Tibial artery (tissue), 4 donors: ENCODE data around the gene ADGRL4.
"Not testable (repeated sequence)": the region's sequence is repeated elsewhere in the genome, so short reads cannot be mapped to it uniquely, and the experiment has no call there.

ENCODE experiments used
- DNase-seq, 2 donors: peaks; one replicate each; pipeline ENCODE4 v3.0.0-alpha.2; 2019
- H3K27ac ChIP-seq, 2 donors: fragments of 200-600 bp; sonication (generic) in 1 of 2; 1 replicate in 1 of 2; 2 replicates in 1 of 2; pipeline ENCODE4 v1.5.1; 2018 to 2019; ENCODE audit warnings: mild to moderate bottlenecking in 1 of 2
- H3K27me3 ChIP-seq, 2 donors: fragments of 200-600 bp; sonication (generic) in 1 of 2; one replicate each; pipeline versions ENCODE4 v1.5.1 to v1.6.0; 2016 to 2019
- H3K36me3 ChIP-seq, 3 donors: fragments of 200-600 bp; sonication (generic) in 2 of 3; one replicate each; pipeline ENCODE4 v1.5.1; 2016 to 2019; ENCODE audit warnings: mild to moderate bottlenecking in 2 of 3
- H3K4me1 ChIP-seq, 4 donors: fragments of 200-600 bp; sonication (generic) in 2 of 4; 1 replicate in 3 of 4; 2 replicates in 1 of 4; pipeline ENCODE4 v1.5.1; 2016 to 2019
- H3K4me3 ChIP-seq, 2 donors: fragments of 200-600 bp; sonication (generic) in 1 of 2; 1 replicate in 1 of 2; 2 replicates in 1 of 2; pipeline ENCODE4 v1.5.1; 2018 to 2019; ENCODE audit warnings: mild to moderate bottlenecking in 2 of 2
- H3K9me3 ChIP-seq, 3 donors: fragments of 200-600 bp; sonication (generic) in 1 of 3; one replicate each; pipeline ENCODE4 v1.5.1; 2016 to 2019
- CTCF ChIP-seq, 2 experiments: fragments of 200-600 bp in 1 of 2; fragments of 450-650 bp in 1 of 2; IDR thresholded peaks; one replicate each; pipeline ENCODE4 v1.5.1; 2017 to 2019; ENCODE audit warnings: antibody characterized with exemption in 2 of 2, mild to moderate bottlenecking in 1 of 2, moderate library complexity in 1 of 2
- intact Hi-C: fragments of 100-400 bp; cut with DNase I; formaldehyde crosslinking; loops from one replicate; pipeline ENCODE4 v1.15.0; 2023; ENCODE audit warnings: low total_unique reads

The ADGRL4 gene

GRCh38 chr1:78894811-78895210 lies 111.7 kb downstream of the ADGRL4 start:
- intact Hi-C loops: no loop called here
- Histone ChIP-seq H3K27ac (no peak overlapping the region), H3K4me3 (no peak overlapping the region), H3K27me3 (no peaks in the 10 kb centered on the region), H3K9me3 (no peaks in the 10 kb centered on the region), H3K4me1 (no peaks in the 10 kb centered on the region), H3K36me3 (no peaks in the 10 kb centered on the region)
- TF ChIP-seq CTCF (IDR thresholded peaks at IDR 0.05): no peak
- no peak for DNase-seq

DNA sequence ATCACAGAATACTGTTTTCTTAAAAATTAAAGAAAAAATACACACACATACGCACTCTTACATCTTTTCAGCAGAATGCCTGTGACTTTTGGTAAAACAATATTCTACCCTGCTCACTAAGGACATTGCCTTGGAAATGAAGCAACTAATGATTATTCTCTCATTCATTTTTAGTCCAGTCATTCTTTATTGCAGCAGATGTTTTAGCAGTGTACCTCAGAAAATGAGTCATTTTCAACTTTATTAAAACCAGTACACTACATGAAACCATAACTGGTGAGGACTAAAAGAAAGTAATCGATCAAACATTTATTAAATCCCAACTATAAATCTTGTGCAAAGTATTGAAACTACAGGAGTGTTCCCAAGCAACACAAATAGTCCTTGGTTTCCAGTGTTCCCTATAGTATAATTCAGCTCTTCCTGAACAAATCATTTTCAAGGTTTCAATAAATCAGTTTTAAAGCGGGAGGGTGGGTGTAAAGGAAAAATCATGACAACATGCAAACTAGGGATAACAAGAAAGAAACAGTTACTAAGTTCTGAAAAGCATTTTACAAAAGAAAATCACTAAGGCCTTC lies 114.2 kb downstream of the ADGRL4 start:
- intact Hi-C loops: no loop called here
- Histone ChIP-seq H3K36me3 (no peaks in the 10 kb centered on the region), H3K9me3 (no peaks in the 10 kb centered on the region), H3K27ac (no peak overlapping the region), H3K27me3 (no peaks in the 10 kb centered on the region), H3K4me1 (no peaks in the 10 kb centered on the region), H3K4me3 (no peak overlapping the region)
- DNase-seq: no peak
- no peak for TF ChIP-seq CTCF (IDR thresholded peaks at IDR 0.05)

- H3K4me3 ChIP-seq: no peak overlapping the region
- intact Hi-C loops: no loop called here
- H3K4me1 ChIP-seq: peaks cover 0 to 5% (median 0%) of the 10 kb centered on the region in 4 donors
- no peaks in the 10 kb centered on the region for H3K27me3 ChIP-seq
- no peak for TF ChIP-seq CTCF (IDR thresholded peaks at IDR 0.05)
- no peaks in the 10 kb centered on the region for H3K9me3 ChIP-seq
- DNase-seq: no peak
- no peak overlapping the region for H3K27ac ChIP-seq
- no peaks in the 10 kb centered on the region for H3K36me3 ChIP-seq
Measured at GRCh38 chr1:78887458-78887857, 119.1 kb downstream of the ADGRL4 start.

DNA sequence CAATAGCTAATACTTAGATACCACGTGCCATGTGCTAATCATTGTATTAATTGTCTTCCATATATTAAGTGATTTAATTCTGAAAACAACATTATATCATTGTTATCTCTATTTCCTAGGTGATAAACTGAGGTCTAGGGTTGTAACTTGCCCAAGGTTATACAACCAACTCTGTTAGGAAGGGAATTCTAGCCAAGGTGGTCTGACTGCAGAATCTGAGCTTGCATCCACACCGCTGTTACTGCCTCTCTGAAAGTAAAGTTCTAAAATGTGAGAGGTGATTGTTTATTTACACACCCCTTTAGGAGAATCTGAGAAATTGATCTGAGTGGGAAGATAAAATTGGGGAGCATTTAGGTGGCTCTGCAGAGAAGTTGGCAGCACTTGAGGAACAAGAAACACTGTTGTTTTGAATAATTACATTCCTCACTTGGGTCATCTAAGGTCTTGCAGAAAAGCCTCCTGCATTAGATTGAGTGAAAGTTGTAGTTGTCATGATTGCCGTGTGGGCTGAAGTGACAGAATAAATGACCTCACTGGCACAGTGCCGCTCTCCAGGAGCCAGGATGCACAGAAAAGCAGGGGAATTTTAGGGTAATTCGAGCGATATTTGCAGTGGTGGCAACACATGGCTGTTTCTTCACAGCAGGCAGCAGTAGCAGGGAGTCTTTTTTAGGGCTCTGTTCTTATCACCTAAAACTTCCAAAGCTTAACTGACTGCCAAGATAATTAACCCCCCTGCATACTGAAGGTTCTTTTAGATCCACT lies 121.7 kb downstream of the ADGRL4 start:
- H3K4me3 ChIP-seq: no peak overlapping the region
- no peaks in the 10 kb centered on the region for H3K36me3 ChIP-seq
- no peaks in the 10 kb centered on the region for H3K9me3 ChIP-seq
- no peak overlapping the region for H3K27ac ChIP-seq
- peaks cover 0 to 5% (median 0%) of the 10 kb centered on the region in 4 donors for H3K4me1 ChIP-seq
- no peak for DNase-seq
- intact Hi-C loops: no loop called here
- no peaks in the 10 kb centered on the region for H3K27me3 ChIP-seq
- no peak for TF ChIP-seq CTCF (IDR thresholded peaks at IDR 0.05)

DNA sequence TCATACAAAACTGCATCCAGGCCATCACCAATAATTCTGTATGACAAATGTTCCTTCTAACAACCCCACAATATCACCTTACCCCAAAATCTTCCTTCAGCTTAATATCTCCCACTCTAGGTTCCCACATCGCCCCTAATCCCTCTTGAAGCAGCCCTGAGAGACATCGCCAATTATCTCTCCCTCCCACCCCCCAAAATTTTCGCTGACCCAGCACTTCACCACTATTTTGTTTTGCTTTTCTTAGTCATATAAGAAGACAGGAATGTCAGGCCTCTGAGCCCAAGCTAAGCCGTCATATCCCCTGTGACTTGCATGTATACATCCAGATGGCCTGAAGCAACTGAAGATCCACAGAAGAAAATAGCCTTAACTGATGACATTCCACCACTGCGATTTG lies 126.3 kb downstream of the ADGRL4 start:
- Histone ChIP-seq H3K4me1 (peaks cover 0 to 5% (median 0%) of the 10 kb centered on the region in 4 donors), H3K36me3 (no peaks in the 10 kb centered on the region), H3K4me3 (no peak overlapping the region), H3K9me3 (no peaks in the 10 kb centered on the region), H3K27ac (no peak overlapping the region), H3K27me3 (no peaks in the 10 kb centered on the region)
- intact Hi-C loops: no loop called here
- DNase-seq: no peak
- TF ChIP-seq CTCF (IDR thresholded peaks at IDR 0.05): no peak

DNA sequence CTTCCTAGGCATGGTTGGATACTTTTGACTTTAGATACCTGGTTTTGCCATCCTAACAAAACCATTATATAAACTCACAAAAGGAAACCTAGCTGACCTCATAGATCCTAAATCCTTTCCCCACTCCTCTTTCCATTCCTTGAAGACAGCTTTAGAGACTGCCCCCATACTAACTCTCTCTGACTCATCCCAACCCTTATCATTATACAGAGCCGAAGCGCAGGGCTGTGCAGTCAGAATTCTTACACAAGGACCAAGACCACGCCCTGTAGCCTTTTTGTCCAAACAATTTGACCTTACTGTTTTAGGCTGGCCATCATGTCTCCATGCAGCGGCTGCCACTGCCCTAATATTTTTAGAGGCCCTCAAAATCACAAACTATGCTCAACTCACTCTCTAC lies 130.5 kb downstream of the ADGRL4 start:
- H3K27me3 ChIP-seq, H3K27ac ChIP-seq, H3K4me1 ChIP-seq, intact Hi-C loops, H3K36me3 ChIP-seq, H3K9me3 ChIP-seq, DNase-seq, H3K4me3 ChIP-seq: not testable (repeated sequence)

GRCh38 chr1:78872801-78873200 lies 133.7 kb downstream of the ADGRL4 start:
- H3K9me3 ChIP-seq, H3K36me3 ChIP-seq, H3K27me3 ChIP-seq, DNase-seq, intact Hi-C loops, H3K27ac ChIP-seq, H3K4me3 ChIP-seq, H3K4me1 ChIP-seq: not testable (repeated sequence)
